GM12878 (cell line): ENCODE measurements around the gene MRM1. TPM values are rescaled to one million over a fixed set of nuclear protein-coding genes. Genes with fewer than 3 reads are reported as not detected.

ENCODE experiments used
- ATAC-seq: fragments of 200-7000 bp; cut with Tn5 transposase; 3 replicates; pipeline ENCODE4 v1.9.1; 2020; ENCODE audit warnings: mild to moderate bottlenecking, moderate library complexity
- BruUV-seq: library from RNA; stranded (reverse); fragments of 400-500 nt; replicated peaks from 2 replicates; lab custom pipeline; 2021; lab: Mats Ljungman, UMichigan
- CTCF ChIA-PET: fragments of 300-600 bp; sonication (Branson Sonifier 250); formaldehyde crosslinking; extraction: SDS; loops from one replicate; lab custom pipeline; 2021; ENCODE audit warnings: inconsistent platforms; lab: Yijun Ruan, JAX
- POLR2A ChIA-PET: fragments of 350-600 bp; formaldehyde crosslinking; extraction: SDS; loops from one replicate; lab custom pipeline; 2021; ENCODE audit warnings: inconsistent platforms; lab: Charles Lee
- RAD21 ChIA-PET: fragments of 300-600 bp; sonication (Branson Sonifier 250); formaldehyde crosslinking; loops from one replicate; lab custom pipeline; 2023; ENCODE audit warnings: antibody characterized with exemption; ENCODE audit not compliant: unreplicated experiment; lab: Charles Lee
- SMC1A ChIA-PET: fragments of 300-600 bp; sonication (Branson Sonifier 250); formaldehyde crosslinking; loops from one replicate; lab custom pipeline; 2023; ENCODE audit not compliant: unreplicated experiment, uncharacterized antibody; lab: Charles Lee
- DNase-seq: peaks from one replicate; pipeline ENCODE4 v3.0.0-alpha.2; 2011; ENCODE audit warnings: low read depth, low spot score
- FAIRE-seq: peaks from 3 replicates; lab custom pipeline; 2011; peaks lifted over from hg19 to GRCh38; lab: Jason Lieb, UNC
- H2AFZ ChIP-seq: 2 replicates; pipeline ENCODE4 v1.6.0; 2011; ENCODE audit warnings: low read depth, low read length, control low read depth; ENCODE audit not compliant: control insufficient read depth
- H3K27ac ChIP-seq: 2 replicates; pipeline ENCODE4 v1.5.1; 2011; ENCODE audit warnings: control low read depth; ENCODE audit not compliant: control insufficient read depth, insufficient read depth
- H3K27me3 ChIP-seq, 2 experiments: replicated peaks in 1 of 2; 2 replicates each; pipeline versions ENCODE4 v1.6.0 to v1.6.1; 2011; ENCODE audit warnings: low read length in 1 of 2; ENCODE audit not compliant: control insufficient read depth in 2 of 2, insufficient read depth in 2 of 2
- H3K36me3 ChIP-seq, 2 experiments: 2 replicates each; pipeline ENCODE4 v1.5.1; 2011; ENCODE audit warnings: low read length in 1 of 2; ENCODE audit not compliant: control insufficient read depth in 2 of 2, insufficient read depth in 2 of 2
- H3K4me1 ChIP-seq: 2 replicates; pipeline ENCODE4 v1.6.1; 2011; ENCODE audit warnings: mild to moderate bottlenecking, low read length, moderate library complexity, mixed read lengths; ENCODE audit not compliant: control insufficient read depth, insufficient read depth
- H3K4me2 ChIP-seq: 2 replicates; pipeline ENCODE4 v1.6.0; 2011; ENCODE audit warnings: control low read depth; ENCODE audit not compliant: control insufficient read depth, insufficient read depth
- H3K4me3 ChIP-seq: fragments of 200-600 bp; sonication (generic); 2 replicates; pipeline ENCODE4 v1.5.1; 2016
- H3K79me2 ChIP-seq: 2 replicates; pipeline ENCODE4 v1.6.0; 2011; ENCODE audit warnings: low read length; ENCODE audit not compliant: control insufficient read depth, insufficient read depth
- H3K9ac ChIP-seq: 2 replicates; pipeline ENCODE4 v1.8.0; 2011; ENCODE audit warnings: low read length, control low read depth, mixed read lengths; ENCODE audit not compliant: control insufficient read depth, insufficient read depth
- H3K9me3 ChIP-seq: replicated peaks from 3 replicates; pipeline ENCODE4 v1.5.1; 2011; ENCODE audit warnings: mild to moderate bottlenecking, low read length; ENCODE audit not compliant: control insufficient read depth, insufficient read depth
- H4K20me1 ChIP-seq: 2 replicates; pipeline ENCODE4 v1.6.0; 2011; ENCODE audit not compliant: control insufficient read depth, insufficient read depth
- CHD1 ChIP-seq: IDR thresholded peaks from 2 replicates; pipeline ENCODE4 v1.6.1; 2012; ENCODE audit warnings: low read depth, low read length, improper control_type of control experiment
- ESRRA ChIP-seq: IDR thresholded peaks from 2 replicates; pipeline ENCODE4 v1.6.1; 2012; ENCODE audit warnings: mild to moderate bottlenecking, low read length, improper control_type of control experiment
- JUNB ChIP-seq: IDR thresholded peaks from 2 replicates; pipeline ENCODE4 v1.6.1; 2016; ENCODE audit warnings: antibody characterized with exemption, mild to moderate bottlenecking
- MEF2A ChIP-seq: IDR thresholded peaks from 2 replicates; pipeline ENCODE4 v1.6.1; 2011; ENCODE audit warnings: low read depth, mild to moderate bottlenecking, low read length, moderate library complexity; ENCODE audit not compliant: insufficient read depth
- RAD21 ChIP-seq: IDR thresholded peaks from 2 replicates; pipeline ENCODE4 v1.6.1; 2011; ENCODE audit warnings: mild to moderate bottlenecking, low read depth, low read length, moderate library complexity; ENCODE audit not compliant: insufficient read depth
- YY1 ChIP-seq: IDR thresholded peaks from 2 replicates; pipeline ENCODE4 v1.6.1; 2011; ENCODE audit warnings: low read depth, mild to moderate bottlenecking, low read length
- WGBS: methylation state at CpG from one replicate; pipeline ENCODE4 v1.1.6; 2016; ENCODE audit warnings: low lambda C conversion rate; ENCODE audit not compliant: insufficient replicate concordance, insufficient coverage; ENCODE audit errors: missing lambda C conversion rate; 5-methylcytosine and 5-hydroxymethylcytosine counted together
- in situ Hi-C: fragments of 300-500 bp; cut with MboI; formaldehyde crosslinking; loops from 9 replicates; pipeline ENCODE4 v1.14.3; 2018; ENCODE audit warnings: mixed read lengths
- intact Hi-C: fragments of 100-400 bp; cut with micrococcal nuclease; formaldehyde crosslinking; loops from one replicate; pipeline ENCODE4 v1.14.2; 2022; ENCODE audit not compliant: unreplicated experiment
- polyA plus RNA-seq, 11 experiments: library from polyadenylated mRNA; depleted of rRNA in 4 of 11; unstranded in 6 of 11; stranded (reverse) in 5 of 11; fragments of >200 nt; fragmentation: Nextera tagmentation in 4 of 11; fragmentation: Illumina TruSeq in 1 of 11; extraction: Ambion mirVana in 4 of 11; extraction: Trizol in 1 of 11; gene quantifications; 1 replicate in 1 of 11; 2 replicates in 10 of 11; pipeline versions ENCODE4 v1.2.1 to v1.2.3, GENCODE V29; 2011 to 2016; ENCODE audit warnings: inconsistent platforms in 2 of 11, missing spikeins in 2 of 11, low read depth in 1 of 11
- total RNA-seq, 4 experiments: library from RNA; depleted of rRNA in 3 of 4; stranded (reverse); fragments of >200 nt in 3 of 4; fragmentation: Illumina TruSeq in 1 of 4; extraction: Trizol in 1 of 4; gene quantifications; 2 replicates each; pipeline versions ENCODE4 v1.2.1 to v1.2.3, GENCODE V29; 2013 to 2021
- TF ChIP-seq, protein P1 (sequence below): fragments of 450-650 bp; IDR thresholded peaks from 2 replicates; pipeline ENCODE4 v1.6.1; 2017; ENCODE audit warnings: antibody characterized with exemption, mild to moderate bottlenecking, moderate library complexity

Gene MRM1
- total and polyA plus RNA-seq, 10 of the 15 experiments (the other 5 are each of a cell fraction or from before 2014, with no cell fraction given): 0.23 to 16.9 (median 13.2) TPM

DNA sequence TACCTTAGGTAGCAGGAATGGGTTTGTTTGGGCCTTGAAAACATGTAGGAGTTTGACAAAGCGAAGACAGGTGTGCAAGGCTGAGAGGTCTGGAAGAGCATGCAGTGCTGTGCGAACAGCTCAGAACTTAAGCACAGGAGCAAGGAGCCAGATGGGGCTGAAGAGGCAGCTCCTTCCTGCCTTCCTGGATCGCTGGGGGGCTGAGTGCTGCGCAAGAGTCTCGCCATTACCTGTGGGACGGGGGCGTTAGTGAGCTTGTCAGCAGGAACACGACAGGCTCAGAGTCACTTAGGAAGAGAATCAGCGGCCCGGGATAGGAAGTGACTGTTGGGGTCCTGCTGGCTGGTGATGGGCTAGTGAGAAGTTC is 464 bp upstream of the MRM1 start:
- 0 out of 2 replicates have a peak, but pooled peaks have one; percentile 19 for TF ChIP-seq YY1
- no peak for TF ChIP-seq RAD21
- ATAC-seq (peak; percentile 22), FAIRE-seq (no peak), DNase-seq (no peak)
- intact Hi-C loops (loop anchor here (5.0 kb wide), 1 partner anchor 54 kb away; no protein-coding TSS in a partner anchor), in situ Hi-C loops (loop anchor here (10.0 to 25.0 kb wide), 3 partner anchors 461 to 764 kb away; no protein-coding TSS in a partner anchor)
- Histone ChIP-seq H3K79me2 (peaks cover 35% of the 10 kb centered on the region), H3K4me3 (peak overlapping the region; percentile 89), H3K27me3 (no peaks in the 10 kb centered on the region), H2AFZ (peak overlapping the region; percentile 97), H3K4me2 (peak overlapping the region; percentile 100), H3K27ac (peak overlapping the region; percentile 90), H3K4me1 (peaks cover 13% of the 10 kb centered on the region), H3K36me3 (peaks cover 0 to 4% of the 10 kb centered on the region in 2 experiments; a peak in 1 of 4 replicates), H4K20me1 (peaks cover 2% of the 10 kb centered on the region; the same call in 1 of the 2 replicates), H3K9me3 (no peaks in the 10 kb centered on the region), H3K9ac (peak overlapping the region; percentile 81)
- SMC1A ChIA-PET: interaction anchor here (0.7 to 4.2 kb wide), 8 partner anchors 8 to 446 kb away, joined by 3 to 29 read pairs (median 12); partner anchors contain the start of gene PIGW
- WGBS: 12% methylated on average over 10 of the region's 10 CpGs
- CTCF ChIA-PET: interaction anchor here (0.8 to 4.3 kb wide), 14 partner anchors 8 to 1015 kb away, joined by 3 to 91 read pairs (median 10); partner anchors contain the start of genes DHRS11, DUSP14, GGNBP2 and MYO19
- RAD21 ChIA-PET: interaction anchor here (0.7 to 4.3 kb wide), 8 partner anchors 8 to 772 kb away, joined by 5 to 34 read pairs (median 12); partner anchors contain the start of genes DHRS11, GGNBP2, MYO19 and PIGW
- BruUV-seq: TSS peak; percentile 94
- POLR2A ChIA-PET: interaction anchor here (0.5 to 2.9 kb wide), 11 partner anchors 9 to 807 kb away, joined by 3 to 28 read pairs (median 5); partner anchors contain the start of genes AATF, DHRS11, GGNBP2 and MYO19

DNA sequence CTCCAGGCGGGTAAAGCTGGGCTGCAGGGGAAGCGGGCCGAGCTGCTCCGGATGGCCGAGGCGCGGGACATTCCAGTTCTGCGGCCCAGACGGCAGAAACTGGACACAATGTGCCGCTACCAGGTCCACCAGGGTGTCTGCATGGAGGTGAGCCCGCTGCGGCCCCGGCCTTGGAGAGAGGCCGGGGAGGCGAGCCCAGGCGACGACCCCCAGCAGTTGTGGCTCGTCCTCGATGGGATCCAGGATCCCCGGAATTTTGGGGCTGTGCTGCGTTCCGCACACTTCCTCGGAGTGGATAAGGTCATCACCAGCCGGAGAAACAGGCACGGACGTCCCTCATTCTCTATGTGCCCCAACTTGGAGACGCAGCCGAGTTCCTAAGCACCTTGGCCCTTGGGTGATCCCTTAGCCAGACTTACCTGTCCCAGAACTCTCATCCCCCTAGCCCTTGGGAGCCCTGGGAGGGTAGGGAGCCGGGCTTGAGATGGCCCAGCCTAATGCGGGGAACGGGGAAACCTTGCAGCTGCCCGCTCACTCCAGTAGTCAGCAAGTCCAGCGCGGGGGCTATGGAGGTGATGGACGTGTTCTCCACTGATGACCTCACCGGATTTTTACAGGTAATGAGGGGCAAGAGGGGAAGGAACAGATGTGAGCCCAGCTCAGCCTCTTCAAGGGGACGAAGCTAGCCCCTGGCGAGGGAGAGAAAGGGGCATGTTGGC is 806 bp downstream of the MRM1 start:
- RAD21 ChIA-PET: interaction anchor here (0.8 to 4.3 kb wide), 22 partner anchors 8 to 781 kb away, joined by 3 to 34 read pairs (median 5); partner anchors contain the start of genes DHRS11, GGNBP2, MYO19 and PIGW
- Histone ChIP-seq H3K27me3 (no peaks in the 10 kb centered on the region), H2AFZ (peak overlapping the region; percentile 97), H3K4me2 (peak overlapping the region; percentile 86), H3K79me2 (peaks cover 37% of the 10 kb centered on the region), H3K4me3 (peak overlapping the region; percentile 89), H3K9me3 (no peaks in the 10 kb centered on the region), H3K27ac (peak overlapping the region; percentile 90), H4K20me1 (peaks cover 2% of the 10 kb centered on the region; the same call in 1 of the 2 replicates), H3K4me1 (peaks cover 13% of the 10 kb centered on the region), H3K36me3 (peaks cover 0 to 4% of the 10 kb centered on the region in 2 experiments; a peak in 1 of 4 replicates), H3K9ac (peak overlapping the region; percentile 81)
- 1% methylated on average over 36 of the region's 38 CpGs for WGBS
- CTCF ChIA-PET: interaction anchor here (0.7 to 4.3 kb wide), 42 partner anchors 9 to 1016 kb away, joined by 3 to 91 read pairs (median 5); partner anchors contain the start of genes DHRS11, GGNBP2, MYO19 and PIGW
- no peak for TF ChIP-seq JUNB
- no peak for TF ChIP-seq CHD1
- no peak for TF ChIP-seq ESRRA
- TF ChIP-seq, protein P1, sequence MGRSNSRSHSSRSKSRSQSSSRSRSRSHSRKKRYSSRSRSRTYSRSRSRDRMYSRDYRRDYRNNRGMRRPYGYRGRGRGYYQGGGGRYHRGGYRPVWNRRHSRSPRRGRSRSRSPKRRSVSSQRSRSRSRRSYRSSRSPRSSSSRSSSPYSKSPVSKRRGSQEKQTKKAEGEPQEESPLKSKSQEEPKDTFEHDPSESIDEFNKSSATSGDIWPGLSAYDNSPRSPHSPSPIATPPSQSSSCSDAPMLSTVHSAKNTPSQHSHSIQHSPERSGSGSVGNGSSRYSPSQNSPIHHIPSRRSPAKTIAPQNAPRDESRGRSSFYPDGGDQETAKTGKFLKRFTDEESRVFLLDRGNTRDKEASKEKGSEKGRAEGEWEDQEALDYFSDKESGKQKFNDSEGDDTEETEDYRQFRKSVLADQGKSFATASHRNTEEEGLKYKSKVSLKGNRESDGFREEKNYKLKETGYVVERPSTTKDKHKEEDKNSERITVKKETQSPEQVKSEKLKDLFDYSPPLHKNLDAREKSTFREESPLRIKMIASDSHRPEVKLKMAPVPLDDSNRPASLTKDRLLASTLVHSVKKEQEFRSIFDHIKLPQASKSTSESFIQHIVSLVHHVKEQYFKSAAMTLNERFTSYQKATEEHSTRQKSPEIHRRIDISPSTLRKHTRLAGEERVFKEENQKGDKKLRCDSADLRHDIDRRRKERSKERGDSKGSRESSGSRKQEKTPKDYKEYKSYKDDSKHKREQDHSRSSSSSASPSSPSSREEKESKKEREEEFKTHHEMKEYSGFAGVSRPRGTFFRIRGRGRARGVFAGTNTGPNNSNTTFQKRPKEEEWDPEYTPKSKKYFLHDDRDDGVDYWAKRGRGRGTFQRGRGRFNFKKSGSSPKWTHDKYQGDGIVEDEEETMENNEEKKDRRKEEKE: no peak
- no peak for TF ChIP-seq MEF2A
- POLR2A ChIA-PET: interaction anchor here (0.5 to 3.0 kb wide), 14 partner anchors 8 to 806 kb away, joined by 3 to 28 read pairs (median 4); partner anchors contain the start of genes AATF, DHRS11, GGNBP2 and MYO19
- DNase-seq (no peak), FAIRE-seq (no peak), ATAC-seq (peak; percentile 31)
- intact Hi-C loops (loop anchor here (5.0 kb wide), 1 partner anchor 55 kb away; no protein-coding TSS in a partner anchor), in situ Hi-C loops (loop anchor here (10.0 to 25.0 kb wide), 3 partner anchors 460 to 763 kb away; no protein-coding TSS in a partner anchor)
- SMC1A ChIA-PET: interaction anchor here (0.8 to 4.2 kb wide), 19 partner anchors 9 to 795 kb away, joined by 3 to 29 read pairs (median 6); partner anchors contain the start of gene PIGW
- BruUV-seq: no TSS peak
